ENCODE data around the gene CERS1.

DNA sequence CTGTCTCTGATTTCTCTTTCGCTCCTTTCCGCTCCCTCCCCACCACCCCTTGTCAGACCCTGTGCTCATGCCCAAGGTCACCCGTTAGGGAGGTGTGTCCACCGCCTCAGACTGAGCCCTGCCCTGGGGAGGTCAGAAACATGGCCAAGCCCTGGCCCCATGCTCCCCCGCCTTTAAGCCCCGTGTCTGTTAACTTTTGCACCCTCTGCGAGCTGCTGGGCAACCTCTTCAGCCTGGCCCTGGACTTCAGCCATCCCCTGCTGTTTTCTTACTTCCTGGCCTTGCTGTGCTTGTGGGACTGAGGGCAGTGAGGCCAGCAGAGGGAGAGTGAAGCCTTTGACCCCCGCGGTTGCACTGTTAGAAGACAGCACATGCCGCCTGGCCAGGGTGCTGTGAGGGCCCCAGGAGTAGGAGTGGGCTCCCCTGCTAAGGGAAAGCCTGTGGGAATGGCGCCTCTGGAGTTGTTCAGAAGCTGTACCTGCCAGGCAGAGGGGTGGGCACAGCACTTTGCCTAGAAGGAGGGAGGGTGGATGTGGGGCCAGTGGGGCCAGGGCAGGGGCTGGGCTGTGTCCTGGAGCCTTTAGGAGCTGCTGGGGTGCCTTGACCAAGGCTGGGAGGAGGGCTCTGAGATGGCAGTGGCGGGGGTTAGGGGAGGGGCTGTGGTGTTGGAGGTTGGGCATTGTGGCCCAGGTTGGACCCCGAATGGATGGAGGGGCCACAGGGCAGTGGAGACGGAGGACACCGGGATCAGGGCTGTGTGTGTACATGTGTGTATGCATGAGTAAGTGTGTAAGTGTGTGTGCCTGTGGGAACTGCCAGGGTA, 56.3 kb downstream of the CERS1 start:
- TF ChIP-seq, protein P1, sequence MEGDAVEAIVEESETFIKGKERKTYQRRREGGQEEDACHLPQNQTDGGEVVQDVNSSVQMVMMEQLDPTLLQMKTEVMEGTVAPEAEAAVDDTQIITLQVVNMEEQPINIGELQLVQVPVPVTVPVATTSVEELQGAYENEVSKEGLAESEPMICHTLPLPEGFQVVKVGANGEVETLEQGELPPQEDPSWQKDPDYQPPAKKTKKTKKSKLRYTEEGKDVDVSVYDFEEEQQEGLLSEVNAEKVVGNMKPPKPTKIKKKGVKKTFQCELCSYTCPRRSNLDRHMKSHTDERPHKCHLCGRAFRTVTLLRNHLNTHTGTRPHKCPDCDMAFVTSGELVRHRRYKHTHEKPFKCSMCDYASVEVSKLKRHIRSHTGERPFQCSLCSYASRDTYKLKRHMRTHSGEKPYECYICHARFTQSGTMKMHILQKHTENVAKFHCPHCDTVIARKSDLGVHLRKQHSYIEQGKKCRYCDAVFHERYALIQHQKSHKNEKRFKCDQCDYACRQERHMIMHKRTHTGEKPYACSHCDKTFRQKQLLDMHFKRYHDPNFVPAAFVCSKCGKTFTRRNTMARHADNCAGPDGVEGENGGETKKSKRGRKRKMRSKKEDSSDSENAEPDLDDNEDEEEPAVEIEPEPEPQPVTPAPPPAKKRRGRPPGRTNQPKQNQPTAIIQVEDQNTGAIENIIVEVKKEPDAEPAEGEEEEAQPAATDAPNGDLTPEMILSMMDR (conservative IDR thresholded peaks at IDR 0.05), result no peak
- TF ChIP-seq EZH2 (IDR thresholded peaks at IDR 0.05; ENCODE audit: low read depth), result no peak

All from PC-9 (cell line).